Caco-2 (cell line): ENCODE measurements around the gene TET3. TPM values are rescaled to one million over a fixed set of nuclear protein-coding genes. Genes with fewer than 3 reads are reported as not detected.

Experiments used
- BruUV-seq: library from RNA; stranded (reverse); fragments of 400-500 nt; replicated peaks from 2 replicates; lab custom pipeline; 2021; lab: Mats Ljungman, UMichigan
- CTCF ChIA-PET: fragments of 300-600 bp; sonication (Branson Sonifier 250); formaldehyde crosslinking; loops from one replicate; lab custom pipeline; 2022; ENCODE audit warnings: antibody characterized with exemption; lab: Charles Lee
- POLR2A ChIA-PET: fragments of 300-600 bp; sonication (Branson Sonifier 250); formaldehyde crosslinking; loops from one replicate; lab custom pipeline; 2022; ENCODE audit warnings: antibody characterized with exemption; lab: Charles Lee
- DNase-seq, 2 experiments: peaks; one replicate each; pipeline versions ENCODE4 v3.0.0 to v3.0.0-alpha.2; 2020 to 2022
- H3K27me3 ChIP-seq: replicated peaks from 2 replicates; pipeline ENCODE4 v1.6.0; 2011; ENCODE audit warnings: low read length; ENCODE audit not compliant: control insufficient read depth, insufficient read depth
- H3K36me3 ChIP-seq: 2 replicates; pipeline ENCODE4 v1.5.1; 2011; ENCODE audit warnings: low read length; ENCODE audit not compliant: control insufficient read depth, insufficient read depth
- H3K4me1 ChIP-seq: fragments of 250-450 bp; sonication (Bioruptor Pico); 2 replicates; pipeline ENCODE4 v1.5.1; 2020; ENCODE audit warnings: mild to moderate bottlenecking
- H3K4me3 ChIP-seq: 2 replicates; pipeline ENCODE4 v1.5.1; 2011; ENCODE audit warnings: low read depth, mild to moderate bottlenecking, control low read depth, low read length
- H3K9me3 ChIP-seq: fragments of 250-450 bp; sonication (Bioruptor Pico); 2 replicates; pipeline ENCODE4 v1.5.1; 2020; ENCODE audit warnings: mild to moderate bottlenecking, moderate library complexity
- H3K27ac Mint-ChIP-seq: one replicate; pipeline ENCODE4 v1.8.0; 2022; ENCODE audit warnings: mixed read lengths; ENCODE audit not compliant: unreplicated experiment
- H3K27me3 Mint-ChIP-seq: one replicate; pipeline ENCODE4 v1.8.0; 2022; ENCODE audit warnings: mixed read lengths; ENCODE audit not compliant: insufficient read depth, unreplicated experiment
- H3K36me3 Mint-ChIP-seq: one replicate; pipeline ENCODE4 v1.8.0; 2022; ENCODE audit warnings: mild to moderate bottlenecking, mixed read lengths; ENCODE audit not compliant: insufficient read depth, unreplicated experiment
- H3K4me1 Mint-ChIP-seq: one replicate; pipeline ENCODE4 v1.8.0; 2022; ENCODE audit warnings: low read depth, mixed read lengths; ENCODE audit not compliant: unreplicated experiment
- H3K4me3 Mint-ChIP-seq: one replicate; pipeline ENCODE4 v1.8.0; 2022; ENCODE audit warnings: mild to moderate bottlenecking, moderate library complexity, mixed read lengths; ENCODE audit not compliant: unreplicated experiment
- H3K9me3 Mint-ChIP-seq: one replicate; pipeline ENCODE4 v1.8.0; 2022; ENCODE audit warnings: mixed read lengths; ENCODE audit not compliant: unreplicated experiment
- intact Hi-C: fragments of 100-400 bp; cut with micrococcal nuclease; formaldehyde crosslinking; loops from one replicate; pipeline ENCODE4 v1.10.0; 2022; ENCODE audit not compliant: unreplicated experiment
- total RNA-seq: library from RNA; stranded (reverse); gene quantifications from 2 replicates; pipeline ENCODE4 v1.2.3, GENCODE V29; 2022
- TF ChIP-seq, protein P1 (sequence below), 2 experiments: fragments of 200-600 bp in 1 of 2; IDR thresholded peaks; 1 replicate in 1 of 2; 2 replicates in 1 of 2; pipeline versions ENCODE4 v1.5.1 to v1.8.0; 2011 to 2022; ENCODE audit warnings: antibody characterized with exemption in 1 of 2, control low read depth in 1 of 2, inconsistent platforms in 1 of 2, low read depth in 1 of 2, low read length in 1 of 2, mild to moderate bottlenecking in 1 of 2, moderate library complexity in 1 of 2; ENCODE audit not compliant: insufficient read depth in 1 of 2, severe bottlenecking in 1 of 2, unreplicated experiment in 1 of 2

Gene TET3
- total RNA-seq, 1 experiment from 2014 or later = 27.5 TPM

DNA sequence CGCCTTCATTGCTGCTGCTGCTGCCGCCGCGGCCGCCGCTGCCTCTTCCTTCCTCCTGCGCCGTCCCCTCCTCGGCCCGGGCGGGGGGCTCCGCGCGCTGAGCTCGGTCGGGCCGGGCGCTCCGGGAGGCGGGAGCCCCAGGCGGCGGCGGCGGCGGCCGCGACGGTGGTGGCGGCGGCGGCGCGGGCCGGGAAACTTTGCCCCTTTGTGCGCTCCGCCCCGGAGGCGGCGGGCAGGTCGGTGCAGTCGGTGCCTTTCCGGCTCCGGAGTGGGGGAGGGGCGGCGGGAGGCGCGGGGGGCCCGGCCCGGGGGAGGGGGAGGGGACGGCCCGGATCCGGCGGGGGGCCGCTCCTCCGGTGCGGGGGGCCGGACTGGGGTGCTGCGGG is 205 bp downstream of the TET3 start:
- CTCF ChIA-PET = no interaction called here
- Histone ChIP-seq H3K36me3 (peaks cover 5% of the 10 kb centered on the region), H3K4me1 (peaks cover 53% of the 10 kb centered on the region), H3K9me3 (no peaks in the 10 kb centered on the region), H3K4me3 (peak overlapping the region; percentile 87), H3K27me3 (no peaks in the 10 kb centered on the region)
- intact Hi-C loops = loop anchor here (5.0 kb wide), 1 partner anchor 137 kb away; no protein-coding TSS in a partner anchor
- DNase-seq = peak; percentile 60 to 78
- TF ChIP-seq, protein P1, sequence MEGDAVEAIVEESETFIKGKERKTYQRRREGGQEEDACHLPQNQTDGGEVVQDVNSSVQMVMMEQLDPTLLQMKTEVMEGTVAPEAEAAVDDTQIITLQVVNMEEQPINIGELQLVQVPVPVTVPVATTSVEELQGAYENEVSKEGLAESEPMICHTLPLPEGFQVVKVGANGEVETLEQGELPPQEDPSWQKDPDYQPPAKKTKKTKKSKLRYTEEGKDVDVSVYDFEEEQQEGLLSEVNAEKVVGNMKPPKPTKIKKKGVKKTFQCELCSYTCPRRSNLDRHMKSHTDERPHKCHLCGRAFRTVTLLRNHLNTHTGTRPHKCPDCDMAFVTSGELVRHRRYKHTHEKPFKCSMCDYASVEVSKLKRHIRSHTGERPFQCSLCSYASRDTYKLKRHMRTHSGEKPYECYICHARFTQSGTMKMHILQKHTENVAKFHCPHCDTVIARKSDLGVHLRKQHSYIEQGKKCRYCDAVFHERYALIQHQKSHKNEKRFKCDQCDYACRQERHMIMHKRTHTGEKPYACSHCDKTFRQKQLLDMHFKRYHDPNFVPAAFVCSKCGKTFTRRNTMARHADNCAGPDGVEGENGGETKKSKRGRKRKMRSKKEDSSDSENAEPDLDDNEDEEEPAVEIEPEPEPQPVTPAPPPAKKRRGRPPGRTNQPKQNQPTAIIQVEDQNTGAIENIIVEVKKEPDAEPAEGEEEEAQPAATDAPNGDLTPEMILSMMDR (IDR thresholded peaks at IDR 0.05; ENCODE audit: insufficient read depth in 1 of 2, low read depth in 1 of 2, low read length in 1 of 2, severe bottlenecking in 1 of 2, unreplicated experiment in 1 of 2) = no peak
- peaks cover 3% of the 10 kb centered on the region for H3K27me3 Mint-ChIP-seq
- no TSS peak for BruUV-seq
- H3K36me3 Mint-ChIP-seq = peaks cover 51% of the 10 kb centered on the region
- peaks cover 28% of the 10 kb centered on the region for H3K4me1 Mint-ChIP-seq
- H3K9me3 Mint-ChIP-seq = no peaks in the 10 kb centered on the region
- no peak overlapping the region for H3K27ac Mint-ChIP-seq
- no peak overlapping the region for H3K4me3 Mint-ChIP-seq
- POLR2A ChIA-PET = interaction anchor here (0.6 kb wide), 2 partner anchors 136 to 156 kb away, joined by 3 to 4 read pairs; partner anchors contain the start of gene STAMBP

DNA sequence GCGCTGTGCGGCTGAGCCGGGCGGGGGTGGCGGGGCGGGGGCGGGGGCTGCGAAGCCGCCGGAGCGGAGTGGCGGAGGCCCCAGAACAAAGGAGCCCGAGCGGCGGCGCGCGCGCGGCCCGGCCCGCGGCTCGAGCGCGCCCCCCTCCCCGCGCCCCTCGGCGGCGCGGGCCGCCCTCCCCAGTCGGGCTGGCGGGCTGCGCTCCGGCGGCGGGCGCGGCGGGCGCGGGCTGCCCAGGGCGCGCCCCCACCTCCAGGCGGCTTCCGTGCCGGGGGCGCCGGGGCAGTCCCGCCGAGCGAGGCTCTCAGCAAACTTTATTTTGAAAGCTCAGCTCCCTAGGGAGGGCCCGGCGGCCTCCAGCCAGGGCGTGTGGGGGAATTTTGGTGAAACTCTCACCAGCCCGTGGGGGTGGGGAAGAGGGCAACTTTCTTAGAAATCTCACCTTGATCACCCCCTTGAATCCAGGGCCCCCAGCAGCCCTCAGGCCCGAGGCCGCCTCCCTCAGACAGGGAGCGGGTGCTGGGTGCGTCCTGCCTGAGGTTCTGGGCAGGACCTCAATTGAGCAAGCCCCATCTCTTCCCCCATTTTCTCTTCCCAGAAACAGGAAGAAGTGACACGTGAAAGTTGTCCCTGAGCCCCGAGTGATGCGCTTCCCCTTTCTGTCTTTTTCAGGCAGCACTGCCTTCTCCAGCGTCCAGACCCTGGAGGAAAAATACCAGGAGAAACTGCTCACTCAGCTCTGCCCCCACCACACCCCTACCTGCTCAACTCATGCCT is 786 bp downstream of the TET3 start:
- POLR2A ChIA-PET = interaction anchor here (0.6 kb wide), 1 partner anchor 157 kb away, joined by 3 read pairs; the partner anchor contains the start of gene STAMBP
- Mint-ChIP-seq H3K9me3 (peaks cover 4% of the 10 kb centered on the region), H3K36me3 (peaks cover 57% of the 10 kb centered on the region), H3K27ac (peak overlapping the region; percentile 85), H3K4me3 (peak overlapping the region; percentile 76), H3K4me1 (peaks cover 28% of the 10 kb centered on the region), H3K27me3 (peaks cover 2% of the 10 kb centered on the region)
- intact Hi-C loops = no loop called here
- CTCF ChIA-PET = no interaction called here
- Histone ChIP-seq H3K9me3 (no peaks in the 10 kb centered on the region), H3K4me1 (peaks cover 49% of the 10 kb centered on the region), H3K36me3 (peaks cover 5% of the 10 kb centered on the region), H3K27me3 (no peaks in the 10 kb centered on the region), H3K4me3 (peak overlapping the region; percentile 87)
- DNase-seq = no peak
- TF ChIP-seq, protein P1 (IDR thresholded peaks at IDR 0.05; ENCODE audit: insufficient read depth in 1 of 2, low read depth in 1 of 2, low read length in 1 of 2, severe bottlenecking in 1 of 2, unreplicated experiment in 1 of 2) = no peak
- no TSS peak for BruUV-seq

DNA sequence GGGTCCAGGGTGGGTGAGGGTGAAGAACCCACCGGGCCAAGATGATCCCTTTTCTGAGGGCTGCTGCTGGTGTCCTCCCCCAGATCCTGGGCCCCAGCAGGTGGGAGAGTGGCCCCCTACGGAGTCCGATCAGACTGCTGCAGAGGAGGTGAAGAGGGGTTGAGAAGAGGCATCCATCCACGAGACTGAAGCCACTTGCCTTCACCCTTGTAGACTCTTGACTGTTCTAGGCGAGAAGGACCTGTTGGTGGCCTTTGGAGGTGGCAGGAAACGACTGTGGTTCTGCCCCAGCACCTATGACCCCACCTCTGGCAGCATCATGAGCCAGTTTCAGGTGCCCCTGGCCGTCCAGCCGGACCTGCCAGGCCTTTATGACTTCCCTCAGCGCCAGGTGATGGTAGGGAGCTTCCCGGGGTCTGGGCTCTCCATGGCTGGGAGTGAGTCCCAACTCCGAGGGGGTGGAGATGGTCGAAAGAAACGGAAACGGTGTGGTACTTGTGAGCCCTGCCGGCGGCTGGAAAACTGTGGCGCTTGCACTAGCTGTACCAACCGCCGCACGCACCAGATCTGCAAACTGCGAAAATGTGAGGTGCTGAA is 1.5 kb downstream of the TET3 start:
- BruUV-seq = no TSS peak
- intact Hi-C loops = no loop called here
- POLR2A ChIA-PET = no interaction called here
- TF ChIP-seq, protein P1 (IDR thresholded peaks at IDR 0.05; ENCODE audit: insufficient read depth in 1 of 2, low read depth in 1 of 2, low read length in 1 of 2, severe bottlenecking in 1 of 2, unreplicated experiment in 1 of 2) = no peak
- Histone ChIP-seq H3K27me3 (no peaks in the 10 kb centered on the region), H3K9me3 (no peaks in the 10 kb centered on the region), H3K4me1 (peaks cover 42% of the 10 kb centered on the region), H3K4me3 (peak overlapping the region; percentile 87), H3K36me3 (peaks cover 5% of the 10 kb centered on the region)
- H3K36me3 Mint-ChIP-seq = peaks cover 62% of the 10 kb centered on the region
- DNase-seq = no peak
- no peaks in the 10 kb centered on the region for H3K27me3 Mint-ChIP-seq
- CTCF ChIA-PET = no interaction called here
- peaks cover 25% of the 10 kb centered on the region for H3K4me1 Mint-ChIP-seq
- peak overlapping the region; percentile 85 for H3K27ac Mint-ChIP-seq
- peaks cover 9% of the 10 kb centered on the region for H3K9me3 Mint-ChIP-seq
- H3K4me3 Mint-ChIP-seq = peak overlapping the region; percentile 76
